Fibroblast of lung (primary cell): ENCODE measurements around the gene TCF4.

Experiments used
- CTCF ChIP-seq, 2 donors: IDR thresholded peaks in 1 of 2; conservative IDR thresholded peaks in 1 of 2; 1 replicate in 1 of 2; 2 replicates in 1 of 2; pipeline ENCODE4 v1.5.1; 2011 to 2012; ENCODE audit warnings: low read length in 2 of 2, control low read depth in 1 of 2, inconsistent platforms in 1 of 2, low read depth in 1 of 2, mild to moderate bottlenecking in 1 of 2
- EZH2 ChIP-seq: IDR thresholded peaks from 2 replicates; pipeline ENCODE4 v1.5.1; 2012; ENCODE audit warnings: low read length, control low read depth, mild to moderate bottlenecking; ENCODE audit errors: missing control alignments

- TF ChIP-seq CTCF (conservative IDR thresholded peaks at IDR 0.05 in 1 of 2, IDR thresholded peaks at IDR 0.05 in 1 of 2; ENCODE audit: low read depth in 1 of 2, low read length in 2 of 2): no peak
- no peak for TF ChIP-seq EZH2
Measured at GRCh38 chr18:55224086-55224625, 363.8 kb downstream of the TCF4 start.
